Endometrial microvascular endothelial cells (primary cell): ENCODE measurements around the gene STARD10. TPM values are rescaled to one million over a fixed set of nuclear protein-coding genes. Genes with fewer than 3 reads are reported as not detected.

Experiments used
- in situ Hi-C: cut with HindIII; loops from 2 replicates; pipeline ENCODE4 v1.10.0; 2017; ENCODE audit warnings: low sequenced_read_pairs, low pct_unique_long_range_greater_than_20kb; ENCODE audit errors: inconsistent ontology term
- total RNA-seq: library from RNA; depleted of rRNA; stranded (reverse); fragments of >200 nt; gene quantifications from one replicate; pipeline ENCODE4 v1.2.3, GENCODE V29; 2015; ENCODE audit errors: inconsistent ontology term

STARD10 gene
- 25.3 TPM for total RNA-seq

DNA sequence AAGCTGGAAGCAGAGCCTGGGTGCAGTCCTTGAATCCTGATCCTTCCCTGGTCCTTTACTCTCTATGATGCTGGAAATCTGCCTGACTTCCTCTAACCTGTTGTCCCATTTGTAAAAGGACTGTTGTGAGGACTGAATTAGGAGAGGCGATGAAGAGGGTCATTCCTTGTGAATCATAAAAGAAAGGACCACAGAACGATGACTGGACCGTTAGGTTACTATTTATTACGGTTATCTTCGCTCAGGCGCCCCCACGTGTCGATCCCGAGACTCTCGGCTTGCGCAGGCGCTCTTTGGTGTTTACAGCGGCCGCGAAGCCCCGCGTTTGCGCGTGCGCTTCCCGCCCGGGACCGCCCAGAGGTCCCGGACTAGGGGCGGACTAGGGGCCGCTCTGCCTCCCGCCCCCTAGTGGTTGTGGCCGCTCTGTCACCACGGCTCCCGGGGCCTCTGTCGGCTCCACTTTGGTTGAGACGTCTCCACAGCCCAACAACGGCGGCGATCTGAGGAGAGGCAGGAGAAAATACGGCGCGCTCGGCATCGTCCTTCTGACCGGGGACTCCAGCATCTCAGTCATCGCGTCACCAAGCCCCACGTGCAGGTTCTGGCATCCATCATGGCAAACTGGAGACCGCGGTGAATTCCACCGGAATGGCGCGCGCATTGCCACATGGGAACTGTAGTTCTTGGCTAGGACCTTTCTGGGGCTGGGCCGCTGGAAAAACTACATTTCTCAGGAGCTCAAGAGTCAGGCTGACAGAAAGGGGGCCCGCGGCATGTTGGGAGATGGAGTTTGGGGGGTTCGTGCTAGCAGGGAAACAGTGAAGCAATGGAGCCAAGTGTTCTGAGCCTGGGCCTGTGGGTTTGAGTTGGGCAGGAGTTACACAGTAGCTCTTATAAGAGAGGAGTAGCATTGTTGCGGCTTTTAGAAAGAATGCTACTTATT, at the start of gene STARD10:
STARD10 (minus strand) TSS at position 623 of the 943 bp plus-strand sequence. CDS start 12,866 bp downstream, outside the sequence.
- in situ Hi-C loops: no loop called here

DNA sequence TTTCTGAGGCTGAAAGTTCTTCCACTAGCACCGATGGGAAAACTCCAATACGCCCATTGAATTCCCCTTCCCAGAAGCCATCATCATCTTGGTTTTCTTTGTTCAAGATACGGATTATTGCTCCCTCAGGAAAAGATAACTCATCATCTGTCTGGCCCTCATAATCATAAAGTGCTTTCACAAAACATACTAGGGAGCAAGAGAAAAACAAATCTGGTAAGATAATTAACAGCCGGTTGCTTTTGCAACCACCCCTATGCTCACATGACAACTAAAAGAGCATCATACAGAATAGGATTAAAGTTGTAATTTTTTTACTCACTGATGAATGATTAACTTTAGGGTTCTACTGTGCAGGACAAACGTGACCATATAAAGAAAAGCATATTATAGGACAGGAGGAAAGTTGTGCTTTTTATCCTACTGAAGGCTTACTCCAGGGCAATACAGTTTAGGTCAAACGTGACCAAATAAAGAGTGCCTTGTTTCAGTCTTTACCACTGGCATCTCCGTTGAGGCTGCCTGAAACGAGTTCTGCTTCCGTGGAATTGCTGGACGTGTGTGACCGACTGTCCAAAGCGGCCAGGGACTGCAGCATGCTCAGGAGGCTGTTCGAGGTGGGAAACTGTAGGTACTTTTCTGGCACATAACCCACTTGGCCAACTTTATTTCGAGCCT, 48.9 kb upstream of the STARD10 start:
- in situ Hi-C loops: no loop called here

- in situ Hi-C loops: no loop called here
These were observed 48.3 kb upstream of the STARD10 start for GRCh38 chr11:72842126-72842525.

GRCh38 chr11:72841397-72841796, 47.5 kb upstream of the STARD10 start:
- in situ Hi-C loops: no loop called here

DNA sequence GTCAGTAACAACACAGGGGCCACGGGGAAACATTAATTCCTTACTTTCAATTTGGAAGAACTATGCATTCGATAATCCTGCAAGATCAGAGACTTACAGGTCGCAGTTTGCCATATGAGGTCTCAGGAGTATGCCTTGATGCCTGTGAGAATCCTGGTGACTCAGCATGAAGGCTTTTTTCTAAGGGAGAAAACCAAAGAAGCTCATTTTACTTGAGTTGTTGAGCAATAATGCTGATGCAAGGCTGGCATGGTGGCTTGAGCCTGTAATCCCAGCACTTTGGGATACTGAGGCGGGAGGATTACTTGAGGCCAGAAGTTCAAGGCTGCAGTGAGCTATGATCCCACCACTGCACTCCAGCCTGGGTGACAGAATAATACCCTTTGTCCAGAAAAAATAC, 46.9 kb upstream of the STARD10 start:
- in situ Hi-C loops: no loop called here

DNA sequence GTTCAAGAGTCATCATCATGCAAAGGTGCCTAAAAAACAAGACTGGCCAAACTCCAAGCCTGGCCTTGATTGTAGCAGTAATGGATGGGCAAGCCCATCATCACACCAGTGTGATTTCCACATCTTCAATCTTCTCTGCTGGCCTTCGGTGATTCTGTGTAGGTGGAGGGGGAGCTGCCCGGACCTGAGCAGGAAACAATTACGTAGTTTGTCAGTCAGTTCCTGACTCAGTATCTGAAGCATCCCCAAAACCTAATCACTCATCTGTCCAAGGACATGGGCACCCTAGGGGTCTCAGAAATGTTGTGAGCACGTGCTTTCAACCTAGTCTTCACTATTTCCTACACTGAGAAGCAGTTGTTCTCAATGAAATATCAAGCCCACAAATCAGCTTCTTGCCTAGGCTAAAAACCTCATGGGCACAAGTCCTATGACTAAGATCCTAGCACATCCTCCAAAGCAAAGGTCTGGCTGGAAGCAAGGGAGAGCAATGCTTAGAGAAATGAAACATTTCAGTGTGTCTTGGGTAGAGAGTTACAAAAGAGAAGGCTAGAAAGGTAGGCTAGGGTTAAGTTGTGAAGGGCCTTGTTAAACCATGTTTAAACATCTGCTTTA, 45.0 kb upstream of the STARD10 start:
- in situ Hi-C loops: no loop called here

GRCh38 chr11:72836111-72836510, 42.3 kb upstream of the STARD10 start:
- in situ Hi-C loops: no loop called here

GRCh38 chr11:72834905-72835304, 41.1 kb upstream of the STARD10 start:
- in situ Hi-C loops: no loop called here

GRCh38 chr11:72833811-72834493, 40.1 kb upstream of the STARD10 start:
- in situ Hi-C loops: no loop called here

- in situ Hi-C loops: no loop called here
These were observed 39.4 kb upstream of the STARD10 start for GRCh38 chr11:72833083-72833733.

- in situ Hi-C loops: no loop called here
These were observed 38.6 kb upstream of the STARD10 start for GRCh38 chr11:72832301-72833082.

DNA sequence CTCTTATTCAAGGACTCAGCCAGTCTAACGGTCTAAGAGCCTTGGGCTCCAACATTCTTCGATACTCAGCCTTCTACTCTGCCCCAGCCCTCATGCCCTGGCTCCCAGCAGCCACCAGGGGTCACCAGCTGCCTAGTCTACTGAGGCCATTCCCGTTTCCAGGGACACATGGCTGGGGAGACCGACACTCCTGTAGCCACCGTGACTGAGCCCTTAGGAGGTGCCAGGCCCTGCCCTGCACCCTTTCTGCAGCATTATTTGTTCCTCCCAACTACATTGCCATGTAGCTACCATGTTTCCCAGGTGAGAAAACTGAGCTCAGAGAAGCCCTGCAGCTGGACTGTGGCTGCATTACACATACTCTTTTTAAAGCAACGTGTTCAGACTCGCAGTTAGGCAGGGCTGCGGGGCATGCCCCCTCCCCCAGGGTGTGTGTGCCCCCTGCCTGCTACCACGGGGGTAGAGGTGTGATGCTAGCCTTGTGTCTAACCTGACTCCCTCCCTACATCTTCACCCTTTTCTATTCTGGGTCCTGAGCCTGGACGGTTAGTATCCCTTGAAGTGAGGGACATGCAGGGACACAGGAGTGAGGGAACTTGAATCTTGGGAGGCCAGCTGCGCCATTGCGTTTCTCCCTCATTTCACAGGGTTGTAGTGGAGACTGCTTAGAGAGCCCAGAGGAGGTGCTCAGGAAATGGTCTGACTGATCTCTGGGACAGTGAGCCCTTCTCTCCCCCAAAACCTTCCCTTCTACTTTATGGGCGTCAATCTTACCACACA, 37.9 kb upstream of the STARD10 start:
- in situ Hi-C loops: no loop called here

GRCh38 chr11:72829884-72830533, 36.2 kb upstream of the STARD10 start:
- in situ Hi-C loops: loop anchor here (10.0 kb wide), 2 partner anchors 175 to 345 kb away; no protein-coding TSS in a partner anchor

GRCh38 chr11:72829178-72829577, 35.3 kb upstream of the STARD10 start:
- in situ Hi-C loops: loop anchor here (10.0 kb wide), 2 partner anchors 174 to 346 kb away; no protein-coding TSS in a partner anchor

GRCh38 chr11:72828692-72829101, 34.9 kb upstream of the STARD10 start:
- in situ Hi-C loops: loop anchor here (10.0 kb wide), 2 partner anchors 174 to 346 kb away; no protein-coding TSS in a partner anchor

- in situ Hi-C loops: loop anchor here (10.0 kb wide), 2 partner anchors 173 to 347 kb away; no protein-coding TSS in a partner anchor
These were observed 34.3 kb upstream of the STARD10 start for GRCh38 chr11:72828081-72828567.
